DOHH2 (cell line): ENCODE results near the gene PRMT7.

Experiments
- H3F3A ChIP-seq: fragments of 200-600 bp; sonication (generic), shearing (Covaris generic); 2 replicates; pipeline ENCODE4 v1.6.0; 2016; ENCODE audit warnings: antibody characterized with exemption, mild to moderate bottlenecking; ENCODE audit not compliant: control insufficient read depth, insufficient read depth
- H3K27ac ChIP-seq: fragments of 200-600 bp; sonication (generic); 2 replicates; pipeline ENCODE4 v1.5.1; 2014; ENCODE audit warnings: low read depth, mild to moderate bottlenecking, low read length, moderate library complexity
- H3K27me3 ChIP-seq: fragments of 200-600 bp; sonication (generic); 2 replicates; pipeline ENCODE4 v1.6.1; 2014; ENCODE audit warnings: mild to moderate bottlenecking, low read length, mixed read lengths; ENCODE audit not compliant: control insufficient read depth
- H3K36me3 ChIP-seq: fragments of 200-600 bp; sonication (generic); 2 replicates; pipeline ENCODE4 v1.6.1; 2014; ENCODE audit warnings: mild to moderate bottlenecking, low read length, moderate library complexity, mixed read lengths; ENCODE audit not compliant: control insufficient read depth
- H3K4me1 ChIP-seq: fragments of 200-600 bp; sonication (generic); 2 replicates; pipeline ENCODE4 v1.6.1; 2014; ENCODE audit warnings: mild to moderate bottlenecking, low read length, mixed read lengths; ENCODE audit not compliant: control insufficient read depth
- H3K4me2 ChIP-seq: fragments of 200-600 bp; sonication (generic); 2 replicates; pipeline ENCODE4 v1.6.0; 2014; ENCODE audit warnings: mild to moderate bottlenecking, low read length, moderate library complexity
- H3K4me3 ChIP-seq: fragments of 200-600 bp; sonication (generic); 2 replicates; pipeline ENCODE4 v1.5.1; 2014; ENCODE audit warnings: mild to moderate bottlenecking, low read length, mixed read lengths
- H3K79me2 ChIP-seq: fragments of 200-600 bp; sonication (generic); 2 replicates; pipeline ENCODE4 v1.6.1; 2014; ENCODE audit warnings: mild to moderate bottlenecking, low read length, mixed read lengths; ENCODE audit not compliant: control insufficient read depth
- H3K9me2 ChIP-seq: fragments of 200-600 bp; sonication (generic); replicated peaks from 2 replicates; pipeline ENCODE4 v1.6.1; 2014; ENCODE audit warnings: mild to moderate bottlenecking, low read length, mixed read lengths; ENCODE audit not compliant: control insufficient read depth
- H3K9me3 ChIP-seq: fragments of 200-600 bp; sonication (generic); 2 replicates; pipeline ENCODE4 v1.6.1; 2014; ENCODE audit warnings: antibody characterized with exemption, low read length, mixed read lengths; ENCODE audit not compliant: control insufficient read depth, insufficient read depth
- H4K20me1 ChIP-seq: fragments of 200-600 bp; sonication (generic); 2 replicates; pipeline ENCODE4 v1.6.0; 2014; ENCODE audit warnings: low read depth, mild to moderate bottlenecking, antibody characterized with exemption, low read length, moderate library complexity; ENCODE audit not compliant: control insufficient read depth, insufficient read depth
- CTCF ChIP-seq: fragments of 200-600 bp; sonication (generic); IDR thresholded peaks from one replicate; pipeline ENCODE4 v1.5.1; 2014; ENCODE audit warnings: antibody characterized with exemption, mild to moderate bottlenecking, low read depth, low read length; ENCODE audit not compliant: poor library complexity, severe bottlenecking
- EZH2phosphoT487 ChIP-seq: fragments of 200-600 bp; sonication (generic); IDR thresholded peaks from 2 replicates; pipeline ENCODE4 v1.6.1; 2017; ENCODE audit warnings: borderline replicate concordance, mild to moderate bottlenecking, antibody characterized with exemption, low read length, moderate library complexity, mixed read lengths

PRMT7 gene

GRCh38 chr16:68372806-68373205 is 62.0 kb downstream of the PRMT7 start:
- Histone ChIP-seq H3K4me2 (no peak overlapping the region), H3K27me3 (peaks cover 5% of the 10 kb centered on the region; the same call in 1 of the 2 replicates), H4K20me1 (no peaks in the 10 kb centered on the region; the same call in 1 of the 2 replicates), H3K9me2 (no peaks in the 10 kb centered on the region), H3K79me2 (no peaks in the 10 kb centered on the region), H3K27ac (no peak overlapping the region), H3F3A (no peaks in the 10 kb centered on the region), H3K36me3 (no peaks in the 10 kb centered on the region), H3K9me3 (no peaks in the 10 kb centered on the region), H3K4me3 (no peak overlapping the region), H3K4me1 (peaks cover 17% of the 10 kb centered on the region)
- TF ChIP-seq EZH2phosphoT487 (no peak), CTCF (no peak)

GRCh38 chr16:68373528-68374245 is 62.9 kb downstream of the PRMT7 start:
- no peaks in the 10 kb centered on the region for H3F3A ChIP-seq
- no peak overlapping the region for H3K4me2 ChIP-seq
- H3K79me2 ChIP-seq, result no peaks in the 10 kb centered on the region
- no peak overlapping the region for H3K27ac ChIP-seq
- no peaks in the 10 kb centered on the region for H3K9me3 ChIP-seq
- H3K4me3 ChIP-seq, result no peak overlapping the region
- H4K20me1 ChIP-seq, result no peaks in the 10 kb centered on the region; the same call in 1 of the 2 replicates
- H3K27me3 ChIP-seq, result peaks cover 5% of the 10 kb centered on the region; the same call in 1 of the 2 replicates
- no peaks in the 10 kb centered on the region for H3K36me3 ChIP-seq
- no peak for TF ChIP-seq EZH2phosphoT487
- TF ChIP-seq CTCF, result no peak
- peaks cover 8% of the 10 kb centered on the region for H3K4me1 ChIP-seq
- H3K9me2 ChIP-seq, result no peaks in the 10 kb centered on the region

- no peaks in the 10 kb centered on the region for H3K9me3 ChIP-seq
- TF ChIP-seq EZH2phosphoT487, result no peak
- no peak for TF ChIP-seq CTCF
- no peak overlapping the region for H3K4me3 ChIP-seq
- H3K36me3 ChIP-seq, result no peaks in the 10 kb centered on the region
- no peaks in the 10 kb centered on the region for H3K9me2 ChIP-seq
- peaks cover 2% of the 10 kb centered on the region for H3K4me1 ChIP-seq
- H3K79me2 ChIP-seq, result no peaks in the 10 kb centered on the region
- H4K20me1 ChIP-seq, result no peaks in the 10 kb centered on the region; the same call in 1 of the 2 replicates
- no peak overlapping the region for H3K27ac ChIP-seq
- H3K27me3 ChIP-seq, result peaks cover 5% of the 10 kb centered on the region; the same call in 1 of the 2 replicates
- H3F3A ChIP-seq, result no peaks in the 10 kb centered on the region
- H3K4me2 ChIP-seq, result no peak overlapping the region
These were observed 63.5 kb downstream of the PRMT7 start for GRCh38 chr16:68374246-68374805.
